Activated gamma-delta T cell (primary cell): ENCODE measurements around the gene ELOB.

Experiments used
- DNase-seq: peaks from one replicate; lab custom pipeline; 2025; lab: John Stamatoyannopoulos, UW
- total RNA-seq, 2 donors: gene quantifications; one replicate each; lab custom pipeline; 2026; lab: John Stamatoyannopoulos, UW

The ELOB gene
- 84.1 to 95.3 reads per million in 2 donors for total RNA-seq

- peak; percentile 87 for DNase-seq
Observed at GRCh38 chr16:2777231-2777902, at the start of gene ELOB. TSS of gene ELOB (minus strand) at chr16:2777280. CDS start at chr16:2777239, 41 bp downstream.

GRCh38 chr16:2825906-2826305 is 48.8 kb upstream of the ELOB start:
- no peak for DNase-seq

- DNase-seq, result no peak
Observed at GRCh38 chr16:2825049-2825742, 48.1 kb upstream of the ELOB start.

GRCh38 chr16:2824626-2825025 is 47.5 kb upstream of the ELOB start:
- DNase-seq, result no peak

- no peak for DNase-seq
Observed at GRCh38 chr16:2822496-2822895, 45.4 kb upstream of the ELOB start.

- no peak for DNase-seq
Observed at GRCh38 chr16:2822158-2822495, 45.0 kb upstream of the ELOB start.

GRCh38 chr16:2821487-2822157 is 44.5 kb upstream of the ELOB start:
- DNase-seq, result no peak

GRCh38 chr16:2820836-2821486 is 43.9 kb upstream of the ELOB start:
- no peak for DNase-seq

GRCh38 chr16:2819939-2820835 is 43.1 kb upstream of the ELOB start:
- no peak for DNase-seq

- no peak for DNase-seq
Observed at GRCh38 chr16:2819179-2819938, 42.3 kb upstream of the ELOB start.

- no peak for DNase-seq
Observed at GRCh38 chr16:2818272-2818876, 41.3 kb upstream of the ELOB start.

- DNase-seq, result no peak
Observed at GRCh38 chr16:2817340-2818271, 40.5 kb upstream of the ELOB start.

- DNase-seq, result no peak
Observed at GRCh38 chr16:2816751-2817339, 39.8 kb upstream of the ELOB start, which contains the start of gene PRSS21. TSS of gene PRSS21 (plus strand) at chr16:2817237. CDS start at chr16:2817269, 32 bp downstream.

GRCh38 chr16:2815299-2815771 is 38.3 kb upstream of the ELOB start:
- no peak for DNase-seq

- DNase-seq, result no peak
Observed at GRCh38 chr16:2814551-2815298, 37.6 kb upstream of the ELOB start.

GRCh38 chr16:2813771-2814221 is 36.7 kb upstream of the ELOB start:
- DNase-seq, result no peak

- no peak for DNase-seq
Observed at GRCh38 chr16:2811703-2812471, 34.8 kb upstream of the ELOB start.
